NAMALWA (cell line): Measurements from ENCODE around the gene NRXN3.

Experiments
- DNase-seq: peaks from one replicate; pipeline ENCODE4 v3.0.0-alpha.2; 2015; ENCODE audit warnings: low spot score

Gene NRXN3

DNA sequence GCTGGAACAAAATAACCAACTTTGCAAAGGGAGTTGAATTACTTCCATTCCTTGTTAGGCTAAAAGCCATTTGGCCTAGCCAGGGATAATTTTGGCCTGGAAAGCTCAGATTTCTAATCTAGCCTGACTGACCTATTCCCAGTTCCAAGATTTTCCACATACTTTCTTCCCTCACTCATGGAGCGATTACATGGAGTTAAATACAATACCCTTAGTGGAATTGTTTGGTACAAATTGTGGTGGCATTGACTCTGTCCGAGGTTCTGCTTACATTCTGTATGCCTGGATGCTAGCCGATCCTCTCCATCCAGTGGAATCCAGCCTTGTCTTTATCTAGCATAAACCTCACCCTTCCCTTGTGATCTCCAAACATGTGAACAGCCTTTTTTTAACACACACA lies 1076.0 kb downstream of the NRXN3 start:
- no peak for DNase-seq

DNA sequence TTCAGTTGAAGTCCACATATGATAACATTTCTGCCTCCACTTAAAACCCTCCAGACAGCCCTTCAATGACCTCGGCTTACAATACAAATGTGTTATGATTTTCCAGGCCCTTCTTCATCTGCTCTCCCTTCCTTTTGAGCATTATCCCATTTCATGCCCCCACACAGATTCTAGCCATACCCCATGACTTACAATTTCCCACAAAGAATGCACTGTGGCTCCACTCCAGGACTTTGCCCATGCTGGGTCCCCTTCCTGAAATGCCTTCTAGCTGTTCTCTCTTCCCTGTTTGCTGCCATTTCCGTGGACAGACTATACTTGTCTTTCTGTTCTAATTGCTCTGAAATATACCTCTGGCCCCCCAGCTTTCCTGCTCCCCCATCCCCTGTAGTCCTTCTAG lies 1078.0 kb downstream of the NRXN3 start:
- DNase-seq, result no peak

DNA sequence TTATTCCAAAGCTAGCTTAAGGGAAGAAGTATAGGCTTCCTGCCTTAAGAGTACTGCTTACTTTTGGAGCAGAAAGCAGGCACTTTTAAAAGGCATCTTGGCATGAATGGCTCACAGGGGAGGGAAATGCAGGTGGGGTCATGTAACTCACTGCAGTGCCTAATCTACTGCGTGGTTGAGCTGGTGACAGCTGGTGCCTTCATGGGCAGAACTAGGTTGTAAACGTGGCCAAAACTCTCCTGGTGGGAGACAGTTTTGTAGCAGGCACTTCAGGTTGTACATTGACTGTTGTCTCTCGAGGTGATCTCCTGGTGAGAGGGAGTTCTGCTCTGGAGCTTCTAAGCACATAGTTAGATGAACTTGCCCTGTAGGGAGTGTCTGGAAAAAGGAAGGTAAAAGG lies 1078.6 kb downstream of the NRXN3 start:
- no peak for DNase-seq

GRCh38 chr14:79251278-79251677 lies 1081.1 kb downstream of the NRXN3 start:
- no peak for DNase-seq

DNA sequence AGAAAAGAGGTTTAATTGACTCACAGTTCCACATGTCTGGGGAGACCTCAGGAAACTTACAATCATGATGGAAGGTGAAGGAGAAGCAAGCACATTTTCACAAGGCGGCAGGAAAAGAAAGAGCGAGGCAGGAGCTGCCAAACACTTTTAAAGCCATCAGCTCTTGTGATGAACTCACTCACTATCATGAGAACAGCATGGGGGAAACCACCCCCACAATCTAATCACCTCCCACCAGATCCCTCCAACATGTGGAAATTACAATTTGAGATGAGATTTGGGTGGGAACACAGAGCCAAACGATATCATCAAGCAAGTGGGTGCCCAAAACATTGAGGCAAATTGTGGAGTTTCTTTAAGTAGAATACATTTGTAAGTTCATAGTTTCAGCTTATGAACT lies 1083.4 kb downstream of the NRXN3 start:
- DNase-seq, result no peak

DNA sequence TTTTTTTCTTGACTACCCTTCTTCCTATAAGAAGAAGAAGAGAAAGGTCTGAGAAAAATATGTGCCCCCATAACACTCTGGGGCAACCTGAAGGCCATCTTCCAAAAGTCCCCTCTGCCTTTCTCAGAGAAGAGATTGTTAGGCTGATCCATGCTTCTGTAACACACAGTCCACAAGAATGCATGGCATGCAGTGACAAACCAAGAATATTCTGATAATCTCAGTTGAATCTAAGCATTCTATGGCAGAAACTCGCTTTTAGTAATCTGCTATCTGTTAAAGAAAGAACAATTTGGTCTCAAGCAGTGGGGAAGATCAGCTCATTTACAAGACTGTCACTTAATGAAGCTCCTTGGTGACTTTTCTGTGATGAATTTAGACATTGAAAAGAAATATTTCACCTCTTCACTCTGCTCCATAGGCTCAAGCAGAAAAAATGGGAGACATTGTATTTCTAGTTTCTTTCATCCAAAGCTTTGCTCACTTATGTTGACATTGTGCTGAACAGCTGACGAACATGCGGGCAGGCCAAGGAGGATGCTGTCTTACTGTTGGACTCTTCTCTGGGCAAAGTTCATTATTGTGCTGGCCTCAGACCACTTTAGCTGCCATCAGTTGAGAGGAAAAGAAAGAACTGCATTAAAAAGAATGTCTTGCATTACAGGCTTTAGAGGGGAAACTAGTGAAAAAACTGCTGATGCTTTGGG lies 1084.0 kb downstream of the NRXN3 start:
- no peak for DNase-seq

DNA sequence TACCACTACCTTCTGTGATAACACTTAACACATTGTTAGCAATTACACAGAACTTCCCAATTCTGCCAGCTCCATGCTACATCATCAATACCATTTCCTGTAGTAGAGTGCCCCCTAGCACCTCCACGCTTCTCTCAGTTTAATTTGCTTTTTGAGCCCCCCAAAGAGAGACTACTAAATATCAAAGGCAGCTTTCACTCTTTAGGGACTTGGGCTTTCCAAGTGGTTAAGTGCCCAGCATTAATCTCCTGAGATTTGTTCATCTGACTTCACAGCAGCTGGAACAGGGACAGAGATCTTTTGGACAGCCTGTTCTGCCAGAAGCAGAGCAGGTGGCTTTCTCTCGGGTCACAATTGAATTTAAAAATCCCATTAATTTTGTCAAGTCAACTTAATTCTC lies 1086.2 kb downstream of the NRXN3 start:
- no peak for DNase-seq

GRCh38 chr14:79260406-79260805 lies 1090.2 kb downstream of the NRXN3 start:
- DNase-seq, result no peak

- no peak for DNase-seq
Observed at GRCh38 chr14:79265366-79265946, 1095.3 kb downstream of the NRXN3 start.

DNA sequence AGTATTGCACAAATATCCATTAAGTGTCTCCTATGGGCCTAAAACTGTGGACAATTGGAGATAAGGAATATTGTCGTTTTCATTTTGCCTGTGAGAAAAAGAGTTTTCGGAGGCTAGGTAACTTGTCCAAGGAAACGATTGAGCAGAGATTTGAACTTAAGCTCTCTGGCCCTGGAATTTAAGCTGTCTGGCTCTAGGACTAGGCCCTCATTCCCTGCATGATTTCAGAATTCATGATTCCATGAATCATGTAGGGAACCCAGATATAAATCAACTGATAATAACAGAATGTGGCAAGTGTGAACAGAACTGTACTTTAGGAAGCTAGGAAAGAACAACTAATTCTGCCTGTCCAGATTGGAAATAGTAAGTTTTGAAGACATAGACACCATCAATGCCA lies 1100.2 kb downstream of the NRXN3 start:
- no peak for DNase-seq

- no peak for DNase-seq
Observed at GRCh38 chr14:79271122-79271521, 1100.9 kb downstream of the NRXN3 start.

DNA sequence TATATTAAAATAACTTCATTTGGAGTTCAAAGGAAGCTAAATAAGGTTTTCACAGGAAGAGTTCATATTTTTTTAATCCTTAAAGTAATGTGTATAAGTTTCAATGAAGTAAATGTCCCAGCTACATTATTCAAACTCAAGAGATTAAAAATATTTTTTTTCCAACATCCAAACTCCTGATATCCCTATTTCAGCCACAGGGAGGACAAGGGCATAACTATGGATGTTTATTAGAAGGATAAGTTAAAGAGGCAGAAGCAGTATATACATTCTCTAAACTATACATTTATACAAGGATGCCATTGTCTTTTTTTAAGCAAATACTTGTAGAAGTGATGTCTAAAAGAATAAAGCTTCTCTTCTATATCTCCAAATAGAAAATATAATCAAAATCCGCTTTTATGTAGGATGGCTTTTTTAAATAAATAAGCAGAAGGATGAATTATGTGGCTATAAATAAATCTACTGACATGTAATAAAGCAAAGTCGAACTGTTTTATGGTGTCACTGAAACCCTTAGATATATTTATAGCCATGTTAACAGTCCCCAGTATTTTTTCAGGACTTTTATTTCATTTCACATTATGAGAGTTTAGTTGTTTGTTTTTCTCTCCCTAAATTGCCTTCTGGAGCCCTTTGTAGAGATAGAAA lies 1104.6 kb downstream of the NRXN3 start:
- no peak for DNase-seq

DNA sequence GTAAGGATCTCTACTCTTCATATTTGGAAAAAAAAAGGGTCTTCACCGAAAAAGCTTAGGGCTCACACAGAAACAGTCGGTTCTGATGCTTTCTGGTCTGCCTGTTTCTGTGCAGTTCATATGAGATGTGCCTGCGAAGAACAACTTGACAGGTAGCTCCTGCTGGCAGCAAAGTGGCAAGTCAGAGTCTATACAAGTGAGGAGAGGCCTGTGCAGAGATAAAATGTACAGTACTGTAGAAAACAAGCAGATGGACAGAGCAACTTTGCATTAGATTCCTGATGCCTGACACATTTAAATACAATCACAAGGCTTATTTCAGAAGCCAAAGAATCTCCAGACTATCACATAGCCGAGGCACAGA lies 1105.1 kb downstream of the NRXN3 start:
- DNase-seq, result no peak

- no peak for DNase-seq
Observed at GRCh38 chr14:79278286-79278797, 1108.2 kb downstream of the NRXN3 start.

DNA sequence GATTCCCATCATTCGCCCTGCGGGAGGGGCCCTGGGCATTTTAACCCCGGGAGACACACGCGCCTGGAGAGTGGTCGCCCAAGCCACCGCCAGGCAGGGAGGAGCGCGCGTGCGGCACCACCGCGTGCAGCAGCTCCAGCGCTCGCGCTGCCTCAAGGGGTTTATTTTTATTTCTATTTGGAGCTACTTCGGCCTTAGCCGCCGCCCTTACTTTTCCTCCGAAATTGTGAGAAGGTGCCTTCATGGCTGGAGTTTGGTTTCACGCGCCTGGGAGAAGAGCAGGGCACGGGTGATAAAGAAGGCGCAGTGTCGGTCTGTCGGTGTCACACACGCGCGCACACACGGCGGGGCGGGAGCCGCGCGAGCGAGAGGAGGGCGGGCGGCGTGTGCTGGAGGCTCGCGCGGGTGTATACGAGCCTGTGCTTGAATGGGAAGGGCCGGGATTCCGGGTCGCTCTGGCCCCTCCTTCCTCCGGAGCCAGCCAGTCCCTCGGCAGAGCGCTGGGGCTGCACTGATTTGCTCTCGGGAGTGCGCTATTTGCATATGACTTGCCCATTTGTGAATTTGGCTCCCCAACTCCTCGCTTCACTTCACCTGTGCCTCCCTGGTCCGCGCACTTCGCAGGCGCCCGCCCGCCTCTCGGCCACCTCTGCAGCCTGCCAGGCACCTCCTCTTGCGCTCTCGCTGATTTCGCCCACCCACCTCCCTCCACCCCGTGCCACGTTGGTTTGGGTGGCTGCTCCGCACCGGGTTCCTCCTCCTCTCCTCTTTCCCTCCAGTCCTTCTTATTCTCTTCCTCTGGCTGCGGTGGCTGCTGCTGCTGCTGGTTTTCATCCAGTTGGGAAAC lies 1108.8 kb downstream of the NRXN3 start:
- DNase-seq, result no peak

DNA sequence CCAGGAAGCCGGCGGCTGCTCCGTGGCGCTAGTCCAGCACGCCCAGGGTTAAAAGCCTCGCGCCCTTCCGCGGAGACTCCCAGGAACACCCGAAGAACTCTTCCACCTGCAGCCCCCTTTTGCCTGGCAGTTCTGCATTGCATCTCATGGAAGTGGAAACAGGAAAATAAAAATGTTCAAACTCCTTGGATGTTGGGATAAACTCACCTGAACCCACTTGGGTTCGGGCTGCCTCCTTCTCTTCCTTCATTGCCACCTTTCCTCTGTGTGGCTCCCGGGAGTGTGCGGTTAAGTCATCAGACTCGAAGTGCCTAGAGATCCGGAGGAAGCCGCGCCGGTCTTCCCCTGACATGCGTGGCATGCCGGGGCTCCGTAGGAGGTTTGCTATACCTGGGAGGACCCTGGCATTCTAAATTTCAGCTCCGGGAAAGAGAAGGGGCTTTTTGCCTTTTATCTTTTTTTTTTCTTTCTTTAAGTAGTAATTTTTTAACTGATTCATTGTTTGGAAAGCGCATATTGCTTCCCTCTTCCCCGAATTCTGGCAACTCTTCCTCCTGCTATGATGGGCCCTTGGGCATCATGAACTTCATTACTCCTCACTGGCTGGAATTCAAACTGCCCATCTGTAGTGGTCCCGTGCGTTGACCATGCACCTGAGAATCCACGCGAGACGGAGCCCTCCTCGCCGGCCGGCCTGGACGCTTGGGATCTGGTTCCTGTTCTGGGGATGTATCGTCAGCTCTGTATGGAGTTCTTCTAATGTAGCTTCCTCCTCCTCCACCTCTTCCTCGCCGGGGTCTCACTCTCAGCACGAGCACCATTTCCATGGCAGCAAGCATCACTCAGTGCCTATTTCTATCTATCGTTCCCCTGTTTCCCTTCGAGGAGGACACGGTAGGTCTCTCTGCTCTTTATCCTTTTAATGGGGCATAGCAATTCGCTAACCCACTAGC lies 1109.7 kb downstream of the NRXN3 start:
- DNase-seq, result no peak

DNA sequence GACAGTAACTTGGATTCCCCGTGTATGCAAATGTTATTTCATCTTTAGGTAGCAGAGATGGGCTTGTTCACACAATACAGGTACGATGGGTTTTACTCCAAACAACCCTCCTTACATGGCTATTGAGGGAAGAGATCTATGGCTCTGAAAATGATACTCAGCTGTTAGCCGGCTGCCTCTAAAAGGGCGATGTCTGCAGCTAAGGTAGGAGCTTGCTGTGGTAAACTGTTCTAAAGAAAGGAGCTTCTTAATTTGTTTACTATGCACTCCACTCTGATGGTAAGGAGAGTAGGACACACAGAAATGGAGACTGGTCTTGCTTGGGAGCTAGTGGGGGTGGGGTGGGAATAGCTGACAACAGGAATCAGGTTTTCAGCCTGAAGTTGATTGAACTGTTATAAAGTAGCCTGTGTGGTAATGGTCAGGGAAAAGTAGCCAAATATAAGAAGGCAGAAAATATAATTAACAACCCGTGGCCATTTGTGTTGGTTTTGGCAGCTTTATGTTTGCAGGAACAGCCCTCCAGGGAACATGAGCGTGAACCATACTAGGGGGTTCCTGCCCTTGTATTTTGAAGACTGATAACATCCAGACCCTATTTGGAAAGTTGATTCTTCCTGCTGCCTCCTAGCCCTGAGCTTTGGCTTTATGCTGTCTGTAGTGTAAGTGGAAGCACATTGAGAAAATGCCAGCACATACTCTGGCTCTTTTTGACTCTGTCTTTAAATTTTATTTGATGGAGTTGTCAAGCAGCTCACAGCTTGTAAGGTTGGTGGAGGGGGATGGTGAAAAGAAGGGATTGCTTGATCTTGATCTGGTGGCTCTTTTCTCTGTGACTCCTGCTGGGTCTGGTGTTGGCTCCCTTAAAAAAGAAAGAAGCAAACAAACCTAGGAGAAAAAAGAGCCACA lies 1111.3 kb downstream of the NRXN3 start:
- no peak for DNase-seq

DNA sequence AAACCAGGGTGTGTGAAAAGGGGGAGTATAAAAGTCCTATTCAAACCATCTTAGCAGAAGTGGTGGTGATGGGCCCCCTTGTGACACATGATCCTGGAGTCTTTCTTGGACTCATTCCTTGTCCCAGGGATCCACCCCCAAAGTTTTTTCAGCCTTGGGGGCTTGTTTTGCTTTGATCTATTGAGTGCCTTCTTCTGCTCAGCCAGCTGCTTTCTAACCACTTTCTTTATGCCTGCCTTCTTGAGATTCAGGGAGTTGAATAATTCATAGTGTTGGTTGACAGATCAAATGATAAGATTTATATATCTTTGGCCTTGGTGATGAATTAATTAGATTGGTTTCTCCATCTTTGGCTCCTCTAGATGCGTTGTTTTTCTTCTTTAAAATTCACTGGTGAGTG lies 1114.4 kb downstream of the NRXN3 start:
- no peak for DNase-seq

DNA sequence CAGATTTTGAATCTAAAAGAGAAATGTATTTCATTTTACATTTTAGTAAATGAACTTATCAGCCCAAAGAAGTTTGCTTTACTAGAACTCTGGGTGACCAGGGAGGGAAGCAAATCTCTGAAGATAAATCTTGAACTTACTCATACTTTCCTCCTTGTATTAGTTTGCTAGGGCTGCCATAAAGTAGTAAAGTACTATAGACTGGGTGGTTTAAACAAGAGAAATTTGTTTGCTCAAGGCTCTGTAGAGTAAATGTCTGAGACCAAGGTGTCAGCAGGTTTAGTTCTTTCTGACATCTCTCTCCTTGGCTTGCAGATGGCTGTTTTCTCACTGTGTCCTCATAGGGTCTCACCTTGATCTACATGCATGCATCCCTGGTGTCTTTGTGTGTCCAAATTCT lies 1115.1 kb downstream of the NRXN3 start:
- DNase-seq, result no peak

- DNase-seq, result no peak
Observed at GRCh38 chr14:79287976-79288375, 1117.8 kb downstream of the NRXN3 start.
